Vagina (tissue), 2 donors: ENCODE measurements around the gene BCO1. TPM values are rescaled to one million over a fixed set of nuclear protein-coding genes. Genes with fewer than 3 reads are reported as not detected.
A peak's percentile ranks its signal among the peaks of the same experiment; 100 is the strongest.

Source experiments
- DNase-seq, 2 donors: peaks; one replicate each; pipeline ENCODE4 v3.0.0-alpha.2; 2017; ENCODE audit errors: extremely low spot score in 2 of 2
- H3K27ac ChIP-seq: fragments of 200-600 bp; sonication (generic); one replicate; pipeline ENCODE4 v1.5.1; 2019
- H3K27me3 ChIP-seq: fragments of 200-600 bp; sonication (generic); one replicate; pipeline ENCODE4 v1.5.1; 2019
- H3K36me3 ChIP-seq, 2 donors: fragments of 200-600 bp; sonication (generic); one replicate each; pipeline ENCODE4 v1.5.1; 2017 to 2019
- H3K4me1 ChIP-seq: fragments of 200-600 bp; sonication (generic); one replicate; pipeline ENCODE4 v1.5.1; 2019
- H3K4me3 ChIP-seq, 2 donors: fragments of 200-600 bp; sonication (generic); 1 replicate in 1 of 2; 2 replicates in 1 of 2; pipeline ENCODE4 v1.5.1; 2016 to 2019
- H3K9me3 ChIP-seq: fragments of 200-600 bp; sonication (generic); one replicate; pipeline ENCODE4 v1.5.1; 2019
- POLR2A ChIP-seq, 2 donors: fragments of 450-650 bp; IDR thresholded peaks; one replicate each; pipeline ENCODE4 v1.6.1; 2017; ENCODE audit warnings: antibody characterized with exemption in 2 of 2, mild to moderate bottlenecking in 2 of 2, moderate library complexity in 2 of 2
- POLR2AphosphoS5 ChIP-seq, 2 donors: sonication (generic); formaldehyde crosslinking; IDR thresholded peaks; one replicate each; pipeline ENCODE4 v1.9.0; 2017; ENCODE audit warnings: antibody characterized with exemption in 2 of 2, mild to moderate bottlenecking in 2 of 2, low read depth in 1 of 2; ENCODE audit not compliant: insufficient read depth in 1 of 2
- intact Hi-C: fragments of 100-400 bp; cut with DNase I; formaldehyde crosslinking; loops from one replicate; pipeline ENCODE4 v1.15.1; 2023
- total RNA-seq: library from RNA; depleted of rRNA; stranded (reverse); fragments of >200 nt; gene quantifications from one replicate; pipeline ENCODE4 v1.2.3, GENCODE V29; 2016
- TF ChIP-seq, protein P1 (sequence below), 3 experiments: fragments of 450-650 bp in 2 of 3; fragments of 200-600 bp in 1 of 3; sonication (generic) in 1 of 3; IDR thresholded peaks; one replicate each; pipeline ENCODE4 v1.5.1; 2017 to 2019; ENCODE audit warnings: antibody characterized with exemption in 3 of 3, mild to moderate bottlenecking in 2 of 3, moderate library complexity in 2 of 3

BCO1 gene
- total RNA-seq, 1 donor from 2014 or later: not detected

DNA sequence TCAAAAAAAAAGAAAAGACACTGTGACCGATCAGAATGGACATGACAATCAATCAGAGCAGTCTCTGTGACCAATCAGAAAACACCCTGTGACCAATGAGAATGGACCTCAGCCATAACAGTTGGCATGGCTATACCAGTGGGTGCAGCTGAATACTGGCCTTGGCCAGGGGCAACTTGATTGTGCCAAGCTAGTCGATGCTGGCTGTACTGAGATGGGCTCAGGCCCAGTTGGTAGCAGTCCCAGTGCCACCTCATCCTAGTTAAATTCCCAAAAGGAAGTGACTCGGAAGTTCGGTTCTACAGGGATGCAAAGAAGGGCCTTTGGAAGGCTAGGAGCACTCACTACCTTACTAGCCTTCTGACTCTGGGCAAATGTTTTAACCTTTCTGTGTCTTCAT, 37.2 kb upstream of the BCO1 start:
- no peak overlapping the region for H3K27ac ChIP-seq
- no peak overlapping the region for H3K4me3 ChIP-seq
- H3K36me3 ChIP-seq: no peaks in the 10 kb centered on the region
- H3K27me3 ChIP-seq: no peaks in the 10 kb centered on the region
- no peak for DNase-seq
- TF ChIP-seq POLR2AphosphoS5 (IDR thresholded peaks at IDR 0.05; ENCODE audit: insufficient read depth in 1 of 2, low read depth in 1 of 2) (no peak), POLR2A (IDR thresholded peaks at IDR 0.05) (no peak)
- TF ChIP-seq, protein P1, sequence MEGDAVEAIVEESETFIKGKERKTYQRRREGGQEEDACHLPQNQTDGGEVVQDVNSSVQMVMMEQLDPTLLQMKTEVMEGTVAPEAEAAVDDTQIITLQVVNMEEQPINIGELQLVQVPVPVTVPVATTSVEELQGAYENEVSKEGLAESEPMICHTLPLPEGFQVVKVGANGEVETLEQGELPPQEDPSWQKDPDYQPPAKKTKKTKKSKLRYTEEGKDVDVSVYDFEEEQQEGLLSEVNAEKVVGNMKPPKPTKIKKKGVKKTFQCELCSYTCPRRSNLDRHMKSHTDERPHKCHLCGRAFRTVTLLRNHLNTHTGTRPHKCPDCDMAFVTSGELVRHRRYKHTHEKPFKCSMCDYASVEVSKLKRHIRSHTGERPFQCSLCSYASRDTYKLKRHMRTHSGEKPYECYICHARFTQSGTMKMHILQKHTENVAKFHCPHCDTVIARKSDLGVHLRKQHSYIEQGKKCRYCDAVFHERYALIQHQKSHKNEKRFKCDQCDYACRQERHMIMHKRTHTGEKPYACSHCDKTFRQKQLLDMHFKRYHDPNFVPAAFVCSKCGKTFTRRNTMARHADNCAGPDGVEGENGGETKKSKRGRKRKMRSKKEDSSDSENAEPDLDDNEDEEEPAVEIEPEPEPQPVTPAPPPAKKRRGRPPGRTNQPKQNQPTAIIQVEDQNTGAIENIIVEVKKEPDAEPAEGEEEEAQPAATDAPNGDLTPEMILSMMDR (IDR thresholded peaks at IDR 0.05): no peak
- H3K4me1 ChIP-seq: no peaks in the 10 kb centered on the region
- intact Hi-C loops: no loop called here
- H3K9me3 ChIP-seq: no peaks in the 10 kb centered on the region

DNA sequence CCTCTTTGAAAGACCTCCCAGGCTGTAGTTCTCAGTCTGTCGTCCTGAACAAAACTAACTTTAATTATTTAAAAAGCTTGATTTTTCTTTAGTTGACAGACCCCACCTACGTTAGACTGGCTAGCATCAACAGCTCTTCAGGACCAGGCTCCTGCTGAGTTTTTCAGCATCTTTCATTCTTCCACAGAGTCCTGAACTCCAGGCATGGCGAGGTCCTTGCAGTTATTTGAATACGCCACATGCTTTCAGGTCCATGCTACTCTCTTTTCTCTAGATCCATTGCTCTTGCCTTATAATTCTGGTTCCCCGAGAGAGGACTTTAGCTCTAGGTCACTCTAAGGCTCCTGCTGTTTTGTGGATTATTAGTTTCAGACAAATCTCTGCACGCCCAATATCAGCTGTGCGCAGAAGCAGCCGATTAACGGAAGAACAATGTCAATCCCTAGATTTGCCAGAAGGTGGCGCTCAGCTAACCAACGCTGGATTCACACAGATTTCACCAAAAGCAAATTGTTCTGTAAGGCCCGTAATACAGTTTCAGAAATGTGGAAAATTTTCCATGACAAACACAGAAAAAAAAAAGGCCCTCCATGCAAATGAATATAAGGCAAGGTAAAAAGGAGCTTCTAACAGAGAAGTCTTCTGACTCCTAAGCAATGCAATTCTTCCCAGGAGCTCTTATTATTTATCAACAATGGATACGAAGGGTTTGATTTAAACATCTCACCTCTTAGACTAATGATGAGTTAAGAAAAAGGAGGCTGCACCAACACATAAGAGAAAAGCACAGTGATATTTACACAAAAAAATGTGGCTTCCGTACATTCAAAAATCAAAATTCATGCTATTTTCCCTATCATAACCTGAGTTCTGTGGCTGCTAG, 33.5 kb upstream of the BCO1 start:
- Histone ChIP-seq H3K27ac (no peak overlapping the region), H3K36me3 (no peaks in the 10 kb centered on the region), H3K27me3 (no peaks in the 10 kb centered on the region), H3K4me3 (no peak overlapping the region), H3K4me1 (no peaks in the 10 kb centered on the region), H3K9me3 (no peaks in the 10 kb centered on the region)
- no peak for TF ChIP-seq POLR2AphosphoS5 (IDR thresholded peaks at IDR 0.05; ENCODE audit: insufficient read depth in 1 of 2, low read depth in 1 of 2)
- TF ChIP-seq, protein P1 (IDR thresholded peaks at IDR 0.05): peak in 2 of 3 experiments; percentile 39 to 66
- TF ChIP-seq POLR2A (IDR thresholded peaks at IDR 0.05): no peak
- no peak for DNase-seq
- intact Hi-C loops: no loop called here

DNA sequence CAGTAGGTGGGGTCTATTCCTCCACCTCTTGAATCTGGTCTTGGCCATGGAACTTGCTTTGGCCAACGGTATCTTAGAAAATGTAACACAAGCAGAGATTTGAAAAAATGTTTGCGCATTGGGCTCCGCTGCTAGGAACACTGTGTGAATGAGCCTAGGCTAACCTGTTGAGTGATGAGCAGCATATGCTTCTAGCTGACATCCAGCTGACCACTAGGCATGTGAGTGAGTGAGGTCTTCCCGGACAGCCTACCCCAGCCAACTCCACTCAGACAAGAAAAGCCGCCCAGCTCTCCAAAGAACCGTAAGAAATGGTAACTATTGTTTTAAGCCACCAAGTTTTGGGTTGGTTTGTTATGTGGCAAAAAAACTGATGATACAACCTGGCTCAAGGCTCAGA, 31.4 kb upstream of the BCO1 start:
- Histone ChIP-seq H3K27ac (no peak overlapping the region), H3K27me3 (no peaks in the 10 kb centered on the region), H3K4me1 (no peaks in the 10 kb centered on the region), H3K9me3 (no peaks in the 10 kb centered on the region), H3K4me3 (no peak overlapping the region), H3K36me3 (no peaks in the 10 kb centered on the region)
- no peak for DNase-seq
- TF ChIP-seq POLR2A (IDR thresholded peaks at IDR 0.05): no peak
- no peak for TF ChIP-seq POLR2AphosphoS5 (IDR thresholded peaks at IDR 0.05; ENCODE audit: insufficient read depth in 1 of 2, low read depth in 1 of 2)
- TF ChIP-seq, protein P1 (IDR thresholded peaks at IDR 0.05): no peak
- intact Hi-C loops: no loop called here

DNA sequence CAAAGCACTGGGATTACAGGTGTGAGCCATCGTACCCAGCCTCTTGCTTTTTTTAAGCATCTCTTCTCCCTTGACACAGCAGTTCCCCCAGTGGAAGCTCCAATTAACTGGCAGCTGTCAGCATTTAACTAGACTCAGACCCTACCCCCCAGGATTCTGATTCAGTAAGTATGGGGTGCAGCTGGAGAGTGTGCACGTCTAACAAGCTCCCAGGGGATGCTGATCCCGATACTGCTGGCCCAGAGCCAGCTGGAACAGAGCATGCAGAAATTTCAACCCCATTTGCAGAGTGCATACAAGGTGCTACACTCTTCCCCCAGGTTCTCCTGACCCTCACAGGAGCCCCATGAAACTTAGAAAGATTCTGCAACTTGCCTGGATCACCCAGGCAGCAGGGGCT, 27.7 kb upstream of the BCO1 start:
- Histone ChIP-seq H3K4me3 (no peak overlapping the region), H3K9me3 (no peaks in the 10 kb centered on the region), H3K4me1 (no peaks in the 10 kb centered on the region), H3K27ac (no peak overlapping the region), H3K27me3 (no peaks in the 10 kb centered on the region), H3K36me3 (no peaks in the 10 kb centered on the region)
- TF ChIP-seq, protein P1 (IDR thresholded peaks at IDR 0.05): no peak
- TF ChIP-seq POLR2AphosphoS5 (IDR thresholded peaks at IDR 0.05; ENCODE audit: insufficient read depth in 1 of 2, low read depth in 1 of 2) (no peak), POLR2A (IDR thresholded peaks at IDR 0.05) (no peak)
- intact Hi-C loops: loop anchor here (10.0 kb wide), 1 partner anchor 544 kb away; no protein-coding TSS in a partner anchor
- no peak for DNase-seq
